Prostate gland (tissue), 2 donors: ENCODE results near the gene PDS5B. TPM values are rescaled to one million over a fixed set of nuclear protein-coding genes. Genes with fewer than 3 reads are reported as not detected.

ENCODE experiments used
- DNase-seq: peaks from one replicate; pipeline ENCODE4 v3.0.0-alpha.2; 2019; ENCODE audit warnings: low spot score
- H3K27ac ChIP-seq, 2 donors: fragments of 200-600 bp; sonication (generic); 2 replicates each; pipeline ENCODE4 v1.5.1; 2017 to 2019
- H3K27me3 ChIP-seq: fragments of 200-600 bp; sonication (generic); replicated peaks from 2 replicates; pipeline ENCODE4 v1.5.1; 2019; ENCODE audit not compliant: insufficient read depth
- H3K36me3 ChIP-seq, 2 donors: fragments of 200-600 bp; sonication (generic); 1 replicate in 1 of 2; 2 replicates in 1 of 2; pipeline versions ENCODE4 v1.5.1 to v1.8.1; 2017 to 2019
- H3K4me1 ChIP-seq: fragments of 200-600 bp; sonication (generic); replicated peaks from 2 replicates; pipeline ENCODE4 v1.5.1; 2019
- H3K4me3 ChIP-seq, 2 donors: fragments of 200-600 bp; sonication (generic); 2 replicates each; pipeline ENCODE4 v1.5.1; 2017 to 2019
- H3K9me3 ChIP-seq: fragments of 200-600 bp; sonication (generic); 2 replicates; pipeline ENCODE4 v1.5.1; 2017
- POLR2A ChIP-seq: fragments of 450-650 bp; IDR thresholded peaks from one replicate; pipeline ENCODE4 v1.6.1; 2016; ENCODE audit warnings: antibody characterized with exemption, mild to moderate bottlenecking
- POLR2AphosphoS5 ChIP-seq: sonication (generic); formaldehyde crosslinking; IDR thresholded peaks from one replicate; pipeline ENCODE4 v1.6.1; 2017; ENCODE audit warnings: antibody characterized with exemption
- WGBS: methylation state at CpG from one replicate; pipeline ENCODE4 v1.1.5; 2018; 5-methylcytosine and 5-hydroxymethylcytosine counted together
- intact Hi-C: fragments of 100-400 bp; cut with DNase I; formaldehyde crosslinking; loops from one replicate; pipeline ENCODE4 v1.14.2; 2022
- total RNA-seq, 2 donors: library from RNA; depleted of rRNA; stranded (reverse); fragments of >200 nt; gene quantifications; one replicate each; pipeline ENCODE4 v1.1.0, GENCODE V29; 2016
- TF ChIP-seq, protein P1 (sequence below), 4 experiments: fragments of 200-600 bp in 2 of 4; fragments of 450-650 bp in 2 of 4; sonication (generic) in 2 of 4; IDR thresholded peaks; 1 replicate in 3 of 4; 2 replicates in 1 of 4; pipeline ENCODE4 v1.5.1; 2016 to 2019; ENCODE audit warnings: antibody characterized with exemption in 4 of 4, mild to moderate bottlenecking in 2 of 4, moderate library complexity in 2 of 4

Gene PDS5B
- total RNA-seq, 2 donors from 2014 or later = 37.0 to 63.3 TPM

DNA sequence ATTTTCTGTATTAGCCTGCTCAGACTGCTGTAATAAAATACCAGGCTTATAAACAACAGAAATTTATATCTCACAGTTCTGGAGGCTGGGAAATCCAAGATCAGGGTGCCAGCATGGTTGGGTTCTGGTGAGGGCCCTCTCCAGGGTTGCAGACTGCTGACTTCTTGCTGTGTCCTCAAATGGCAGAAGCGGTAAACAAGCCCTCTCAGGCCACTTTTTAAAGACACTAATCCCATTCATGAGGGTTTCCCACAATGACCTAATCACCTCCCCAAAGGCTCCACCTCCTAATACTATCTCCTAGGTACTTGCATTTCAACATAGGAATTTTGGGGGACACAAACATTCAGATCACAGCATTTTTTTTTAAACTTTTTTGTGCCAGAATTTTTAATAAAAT is 159.3 kb downstream of the PDS5B start:
- Histone ChIP-seq H3K36me3 (no peaks in the 10 kb centered on the region), H3K27me3 (no peaks in the 10 kb centered on the region), H3K27ac (no peak overlapping the region), H3K9me3 (no peaks in the 10 kb centered on the region), H3K4me3 (no peak overlapping the region), H3K4me1 (no peaks in the 10 kb centered on the region)
- WGBS = 95% methylated on average over 1 of the region's 1 CpG
- intact Hi-C loops = no loop called here
- TF ChIP-seq, protein P1, sequence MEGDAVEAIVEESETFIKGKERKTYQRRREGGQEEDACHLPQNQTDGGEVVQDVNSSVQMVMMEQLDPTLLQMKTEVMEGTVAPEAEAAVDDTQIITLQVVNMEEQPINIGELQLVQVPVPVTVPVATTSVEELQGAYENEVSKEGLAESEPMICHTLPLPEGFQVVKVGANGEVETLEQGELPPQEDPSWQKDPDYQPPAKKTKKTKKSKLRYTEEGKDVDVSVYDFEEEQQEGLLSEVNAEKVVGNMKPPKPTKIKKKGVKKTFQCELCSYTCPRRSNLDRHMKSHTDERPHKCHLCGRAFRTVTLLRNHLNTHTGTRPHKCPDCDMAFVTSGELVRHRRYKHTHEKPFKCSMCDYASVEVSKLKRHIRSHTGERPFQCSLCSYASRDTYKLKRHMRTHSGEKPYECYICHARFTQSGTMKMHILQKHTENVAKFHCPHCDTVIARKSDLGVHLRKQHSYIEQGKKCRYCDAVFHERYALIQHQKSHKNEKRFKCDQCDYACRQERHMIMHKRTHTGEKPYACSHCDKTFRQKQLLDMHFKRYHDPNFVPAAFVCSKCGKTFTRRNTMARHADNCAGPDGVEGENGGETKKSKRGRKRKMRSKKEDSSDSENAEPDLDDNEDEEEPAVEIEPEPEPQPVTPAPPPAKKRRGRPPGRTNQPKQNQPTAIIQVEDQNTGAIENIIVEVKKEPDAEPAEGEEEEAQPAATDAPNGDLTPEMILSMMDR (IDR thresholded peaks at IDR 0.05) = no peak
- no peak for TF ChIP-seq POLR2AphosphoS5
- TF ChIP-seq POLR2A = no peak
- DNase-seq = no peak

DNA sequence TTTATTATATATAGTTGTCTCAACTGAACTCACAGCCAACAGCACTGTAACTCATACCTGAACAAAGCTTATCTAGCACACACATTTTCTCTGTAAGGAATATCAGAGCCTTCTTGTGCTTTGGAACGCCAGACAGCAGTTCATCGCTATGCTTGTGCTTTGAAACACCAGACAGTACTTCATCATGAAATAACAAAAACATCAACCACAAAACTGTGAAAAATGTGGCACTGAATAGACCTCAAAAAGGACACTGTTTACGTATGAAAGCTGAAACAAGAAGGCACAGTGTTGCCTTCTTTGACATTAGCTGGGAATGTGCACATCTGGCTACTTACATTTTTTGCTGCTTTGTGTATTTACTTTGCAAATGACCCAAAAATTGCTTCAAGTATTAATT is 160.2 kb downstream of the PDS5B start:
- no peaks in the 10 kb centered on the region for H3K27me3 ChIP-seq
- no peaks in the 10 kb centered on the region for H3K9me3 ChIP-seq
- no peaks in the 10 kb centered on the region for H3K36me3 ChIP-seq
- DNase-seq = no peak
- no peak overlapping the region for H3K27ac ChIP-seq
- intact Hi-C loops = no loop called here
- H3K4me1 ChIP-seq = no peaks in the 10 kb centered on the region
- WGBS = 86% methylated on average over 3 of the region's 3 CpGs
- TF ChIP-seq POLR2AphosphoS5 (no peak), POLR2A (no peak)
- TF ChIP-seq, protein P1 (IDR thresholded peaks at IDR 0.05) = no peak
- no peak overlapping the region for H3K4me3 ChIP-seq

DNA sequence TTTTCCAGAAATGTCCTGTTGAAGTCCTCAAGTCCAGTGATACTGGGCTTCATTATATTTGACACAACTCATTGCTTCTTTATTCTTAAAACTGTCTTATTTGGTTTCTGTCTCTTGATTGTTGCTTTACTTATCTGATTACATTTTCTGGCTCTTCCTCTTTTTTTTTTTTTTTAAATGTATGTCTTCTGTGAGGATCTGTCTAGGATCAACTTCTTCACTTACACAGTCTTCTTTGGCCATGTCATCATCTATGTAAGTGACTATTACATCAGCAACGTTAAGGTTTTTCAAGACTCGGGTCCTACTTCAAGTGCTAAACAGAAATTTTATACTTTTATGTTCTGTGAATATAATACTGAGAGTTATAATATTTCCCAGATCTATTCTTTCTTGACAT is 162.1 kb downstream of the PDS5B start:
- no peak for DNase-seq
- 96% methylated on average over 2 of the region's 2 CpGs for WGBS
- Histone ChIP-seq H3K9me3 (no peaks in the 10 kb centered on the region), H3K4me3 (no peak overlapping the region), H3K36me3 (no peaks in the 10 kb centered on the region), H3K4me1 (no peaks in the 10 kb centered on the region), H3K27me3 (no peaks in the 10 kb centered on the region), H3K27ac (no peak overlapping the region)
- TF ChIP-seq, protein P1 (IDR thresholded peaks at IDR 0.05) = no peak
- TF ChIP-seq POLR2AphosphoS5 (no peak), POLR2A (no peak)
- intact Hi-C loops = no loop called here

DNA sequence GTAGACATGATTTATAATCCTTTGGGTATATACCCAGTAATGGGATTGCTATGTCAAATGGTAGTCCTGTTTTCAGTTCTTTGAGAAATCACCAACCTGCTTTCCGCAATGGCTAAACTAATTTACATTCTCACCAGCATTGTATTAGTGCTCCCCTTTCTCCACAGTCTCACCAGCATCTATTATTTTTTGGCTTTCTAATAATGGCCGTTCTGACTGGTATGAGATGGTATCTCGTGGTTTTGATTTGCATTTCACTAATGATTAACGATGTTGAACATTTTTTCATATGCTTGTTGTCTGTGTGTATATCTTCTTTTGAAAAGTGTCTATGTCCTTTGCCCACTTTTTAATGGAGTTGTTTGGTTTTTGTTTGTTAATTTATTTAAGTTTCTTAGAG is 165.1 kb downstream of the PDS5B start:
- no peak for DNase-seq
- Histone ChIP-seq H3K9me3 (no peaks in the 10 kb centered on the region), H3K4me1 (no peaks in the 10 kb centered on the region), H3K36me3 (no peaks in the 10 kb centered on the region), H3K4me3 (no peak overlapping the region), H3K27me3 (no peaks in the 10 kb centered on the region), H3K27ac (no peak overlapping the region)
- TF ChIP-seq, protein P1 (IDR thresholded peaks at IDR 0.05) = no peak
- TF ChIP-seq POLR2A = no peak
- intact Hi-C loops = no loop called here
- 92% methylated on average over 4 of the region's 4 CpGs for WGBS

DNA sequence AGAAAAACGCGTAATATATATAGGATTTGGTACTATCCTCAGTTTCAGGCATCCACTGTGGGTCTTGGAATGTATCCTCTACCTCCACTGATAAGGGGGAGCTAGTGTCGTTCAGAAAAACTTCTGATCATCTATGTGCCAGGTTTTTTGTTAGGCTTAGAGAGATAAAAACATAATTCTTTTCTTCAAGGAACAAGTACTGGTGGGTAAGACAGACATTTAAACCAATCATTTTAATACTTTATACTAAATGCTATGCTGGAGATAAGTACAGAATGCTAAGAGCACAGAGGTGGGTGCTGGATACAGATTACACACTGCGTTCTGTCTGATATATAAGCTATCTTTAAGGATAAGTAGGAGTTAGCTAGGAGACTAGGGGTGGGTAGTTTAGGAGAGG is 166.1 kb downstream of the PDS5B start:
- no peak overlapping the region for H3K4me3 ChIP-seq
- no peak for DNase-seq
- H3K4me1 ChIP-seq = no peaks in the 10 kb centered on the region
- no peaks in the 10 kb centered on the region for H3K36me3 ChIP-seq
- no peaks in the 10 kb centered on the region for H3K9me3 ChIP-seq
- H3K27me3 ChIP-seq = no peaks in the 10 kb centered on the region
- WGBS = 94% methylated on average over 4 of the region's 4 CpGs
- H3K27ac ChIP-seq = no peak overlapping the region
- TF ChIP-seq, protein P1 (IDR thresholded peaks at IDR 0.05) = no peak
- TF ChIP-seq POLR2AphosphoS5 (no peak), POLR2A (no peak)
- intact Hi-C loops = no loop called here
